ELR (cell line): Measurements from ENCODE around the gene B3GAT1.
"Not testable (repeated sequence)": the region's sequence is repeated elsewhere in the genome, so short reads cannot be mapped to it uniquely, and the experiment has no call there.

Experiments used
- DNase-seq: peaks from one replicate; pipeline ENCODE4 v3.0.0-alpha.2; 2015; ENCODE audit warnings: low read depth

Gene B3GAT1, protein sequence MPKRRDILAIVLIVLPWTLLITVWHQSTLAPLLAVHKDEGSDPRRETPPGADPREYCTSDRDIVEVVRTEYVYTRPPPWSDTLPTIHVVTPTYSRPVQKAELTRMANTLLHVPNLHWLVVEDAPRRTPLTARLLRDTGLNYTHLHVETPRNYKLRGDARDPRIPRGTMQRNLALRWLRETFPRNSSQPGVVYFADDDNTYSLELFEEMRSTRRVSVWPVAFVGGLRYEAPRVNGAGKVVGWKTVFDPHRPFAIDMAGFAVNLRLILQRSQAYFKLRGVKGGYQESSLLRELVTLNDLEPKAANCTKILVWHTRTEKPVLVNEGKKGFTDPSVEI

DNA sequence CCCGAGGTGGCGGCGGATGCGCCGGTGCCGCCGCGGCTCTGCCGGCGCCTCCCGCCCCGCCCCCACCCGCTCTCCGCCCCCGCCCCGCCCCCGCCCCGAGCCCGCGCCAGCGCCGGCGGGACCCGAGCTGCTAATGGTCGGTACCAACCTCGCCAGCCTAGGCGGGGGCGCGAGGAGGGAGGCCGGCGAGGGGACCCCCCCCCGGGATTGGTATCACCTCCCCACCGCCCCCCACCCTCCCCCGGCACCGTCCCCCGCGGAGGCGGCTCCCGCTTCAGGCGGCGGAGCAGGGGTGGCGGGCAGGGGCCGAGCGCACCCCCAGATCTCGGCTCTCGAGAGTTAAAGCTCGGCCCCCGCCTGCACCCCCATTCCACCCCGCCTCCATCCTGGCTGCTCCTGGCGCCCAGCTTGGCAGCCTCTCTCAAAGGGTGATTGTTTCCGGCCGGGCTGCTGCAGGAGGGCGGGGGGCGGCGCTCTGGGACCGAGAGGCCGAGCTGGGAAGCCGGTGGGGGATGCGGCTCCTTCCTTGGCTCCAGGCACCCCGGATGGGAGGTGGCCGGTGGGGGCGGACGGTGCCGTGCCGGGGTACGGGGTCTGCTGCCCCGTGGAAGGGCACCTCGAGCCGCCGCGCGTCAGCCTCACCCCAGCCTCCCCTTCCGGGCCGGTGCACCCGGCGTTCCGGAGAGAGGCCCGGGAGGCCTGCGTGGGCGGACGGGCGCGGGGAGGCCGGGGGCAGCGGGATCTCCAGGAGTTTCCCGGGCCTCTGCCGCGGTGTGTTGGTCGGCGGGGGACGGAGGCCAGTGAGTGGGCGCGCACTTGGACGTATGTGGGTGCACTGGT, at the start of gene B3GAT1:
Gene B3GAT1, minus strand, starts transcription at position 40 of the 840 bp plus-strand sequence. CDS start 24,583 bp downstream, outside the sequence.
- no peak for DNase-seq

DNA sequence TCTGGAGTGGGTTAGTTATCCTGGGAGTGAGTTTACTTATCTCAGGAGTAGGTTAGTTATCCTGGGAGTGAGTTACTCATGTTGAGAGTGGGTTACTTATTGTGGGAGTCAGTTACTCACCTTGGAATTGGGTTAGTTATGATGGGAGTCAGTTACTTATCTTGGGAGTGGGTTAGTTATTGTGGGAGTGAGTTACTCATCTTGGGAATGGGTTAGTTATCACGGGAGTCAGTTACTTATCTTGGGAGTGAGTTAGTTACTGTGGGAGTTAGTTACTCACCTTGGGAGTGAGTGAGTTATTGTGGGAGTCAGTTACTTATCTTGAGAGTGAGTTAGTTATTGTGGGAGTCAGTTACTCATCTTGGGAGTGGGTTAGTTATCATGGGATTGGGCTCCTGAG, 49.6 kb upstream of the B3GAT1 start:
- no peak for DNase-seq

DNA sequence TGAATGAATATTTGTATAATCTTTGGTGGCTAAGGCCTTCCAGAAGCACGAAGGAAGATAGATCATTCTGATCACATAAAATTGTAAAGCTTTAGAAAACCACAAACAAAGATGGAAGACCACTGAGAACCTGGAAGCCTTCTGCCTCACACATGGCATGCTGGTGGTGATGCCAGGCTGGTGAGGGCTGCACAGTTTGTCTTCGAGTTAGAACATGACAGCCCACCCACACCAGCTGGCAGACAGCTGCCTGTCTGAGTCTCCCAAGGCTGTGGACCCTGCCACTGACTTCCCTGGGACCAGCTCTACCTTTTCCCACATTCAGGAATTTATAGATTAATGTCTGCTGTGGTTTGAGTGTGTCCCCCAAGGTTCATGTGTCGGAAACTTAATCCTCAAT, 48.8 kb upstream of the B3GAT1 start:
- DNase-seq, result no peak

- DNase-seq, result no peak
Measured at GRCh38 chr11:134460062-134460561, 48.1 kb upstream of the B3GAT1 start.

DNA sequence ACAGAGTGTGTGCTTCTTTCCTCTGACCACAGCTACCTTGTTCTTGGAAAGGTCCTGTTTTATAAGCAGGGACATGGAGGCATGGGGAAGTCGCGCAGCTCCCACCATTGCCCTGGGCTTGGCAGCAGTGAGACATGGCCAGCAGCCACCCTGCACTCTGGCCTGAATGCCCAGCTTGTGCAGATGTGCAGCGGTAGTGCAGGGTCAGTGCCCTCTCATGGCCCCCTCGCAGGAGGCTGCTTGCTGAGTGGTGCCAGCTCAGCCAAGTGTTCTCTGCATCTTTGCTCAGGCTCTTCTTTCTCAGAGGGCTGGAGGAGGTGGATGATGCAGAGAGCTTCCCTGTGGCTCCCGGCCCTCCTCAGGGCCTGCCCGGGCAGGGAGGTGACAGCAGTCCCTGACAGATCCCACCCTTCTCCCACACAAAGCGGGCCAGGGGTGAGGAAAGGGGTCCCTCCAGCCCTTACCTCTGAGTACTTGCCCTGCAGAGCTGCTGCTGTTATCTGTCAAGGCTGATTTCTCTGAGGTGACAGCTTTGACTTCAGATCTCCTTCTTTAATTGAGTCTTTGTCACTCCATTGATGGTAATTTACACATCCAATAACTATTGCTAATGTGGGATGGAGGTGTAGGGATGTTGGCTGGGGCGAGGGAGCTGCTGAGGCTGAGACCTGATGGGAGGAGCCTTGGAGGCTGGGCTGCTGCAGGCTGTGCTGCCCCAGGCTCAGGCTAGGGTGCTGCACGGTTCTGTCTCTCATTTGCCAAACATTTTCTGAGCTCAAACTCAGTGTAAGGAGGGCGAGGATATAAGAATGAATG, 47.4 kb upstream of the B3GAT1 start:
- no peak for DNase-seq

- DNase-seq, result not testable (repeated sequence)
Measured at GRCh38 chr11:134457411-134458007, 45.5 kb upstream of the B3GAT1 start.

DNA sequence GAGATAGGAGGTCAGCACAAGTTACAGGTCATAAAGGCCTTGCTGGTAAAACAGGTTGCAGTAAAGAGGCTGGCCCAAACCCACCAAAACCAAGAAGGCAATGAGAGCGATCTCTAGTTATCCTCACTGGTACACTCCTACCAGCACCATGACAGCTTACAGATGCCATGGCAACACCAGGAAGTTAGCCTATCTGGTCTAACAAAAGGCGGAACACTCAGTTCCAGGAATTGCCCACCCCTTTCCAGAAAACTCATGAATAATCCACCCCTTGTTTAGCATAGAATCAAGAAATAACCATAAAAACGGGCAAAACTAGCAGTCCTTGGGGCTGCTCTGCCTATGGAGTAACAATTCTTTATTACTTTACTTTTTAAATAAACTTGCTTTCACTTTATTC, 43.5 kb upstream of the B3GAT1 start:
- no peak for DNase-seq

GRCh38 chr11:134454146-134454690, 42.2 kb upstream of the B3GAT1 start:
- no peak for DNase-seq

DNA sequence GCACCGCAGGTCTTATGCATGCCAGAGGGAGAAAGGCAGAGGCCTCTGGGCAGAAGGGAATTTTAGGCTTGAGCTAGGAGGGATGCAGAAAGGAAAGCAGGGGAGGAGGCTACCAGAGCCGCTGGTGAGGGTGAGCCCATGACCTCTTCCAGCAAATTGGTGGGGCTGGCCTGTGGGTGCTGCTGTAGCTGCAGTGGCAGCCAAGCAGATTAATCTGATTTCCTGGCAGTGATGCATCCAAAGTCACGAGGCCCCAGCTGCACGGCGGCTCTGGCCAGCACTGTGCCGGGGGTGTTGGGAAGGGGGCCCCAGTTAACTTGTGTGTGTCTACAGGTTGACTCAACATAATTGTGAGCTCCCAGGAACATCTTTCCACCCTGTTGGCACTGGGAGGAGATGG, 41.4 kb upstream of the B3GAT1 start:
- DNase-seq, result no peak

- DNase-seq, result no peak
Measured at GRCh38 chr11:134452838-134453155, 40.8 kb upstream of the B3GAT1 start.

DNA sequence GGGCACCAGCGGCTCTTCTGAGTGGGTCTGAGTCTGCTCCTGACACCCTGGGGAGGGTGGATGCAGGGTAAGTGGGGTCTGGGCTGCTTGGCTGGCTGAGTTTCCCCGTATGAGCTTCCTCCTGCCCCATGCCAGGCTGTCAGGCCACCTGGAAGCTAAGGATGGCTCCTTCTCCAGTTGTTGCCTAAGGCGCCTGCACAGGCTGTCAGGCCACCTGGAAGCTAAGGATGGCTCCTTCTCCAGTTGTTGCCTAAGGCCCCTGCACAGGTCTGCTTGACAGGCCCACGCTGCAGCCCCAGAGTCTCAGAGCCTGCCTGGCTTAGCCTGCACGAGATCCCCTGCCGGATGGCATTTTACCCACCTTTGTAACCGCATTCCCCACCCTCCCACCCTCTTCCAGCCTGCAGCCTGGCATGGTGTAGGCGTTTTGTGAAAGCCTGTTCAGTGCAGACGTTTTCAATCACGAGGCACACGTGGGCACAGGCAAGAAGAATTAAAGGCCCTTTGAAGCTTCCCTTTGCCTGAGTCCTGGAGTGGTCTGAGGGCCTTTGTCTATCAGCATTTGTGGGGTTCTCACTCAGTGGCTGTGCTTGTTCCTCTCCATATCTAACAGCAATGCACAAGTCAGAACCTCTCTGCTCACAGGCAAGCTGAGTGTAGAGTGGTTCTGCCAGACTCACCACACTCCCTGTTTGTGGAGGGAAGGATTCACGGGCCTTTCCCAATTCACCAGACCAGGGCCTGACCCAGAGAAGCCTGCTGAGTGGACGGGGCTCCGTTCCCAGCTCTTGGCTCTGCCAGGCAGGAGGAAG, 40.2 kb upstream of the B3GAT1 start:
- DNase-seq, result no peak

DNA sequence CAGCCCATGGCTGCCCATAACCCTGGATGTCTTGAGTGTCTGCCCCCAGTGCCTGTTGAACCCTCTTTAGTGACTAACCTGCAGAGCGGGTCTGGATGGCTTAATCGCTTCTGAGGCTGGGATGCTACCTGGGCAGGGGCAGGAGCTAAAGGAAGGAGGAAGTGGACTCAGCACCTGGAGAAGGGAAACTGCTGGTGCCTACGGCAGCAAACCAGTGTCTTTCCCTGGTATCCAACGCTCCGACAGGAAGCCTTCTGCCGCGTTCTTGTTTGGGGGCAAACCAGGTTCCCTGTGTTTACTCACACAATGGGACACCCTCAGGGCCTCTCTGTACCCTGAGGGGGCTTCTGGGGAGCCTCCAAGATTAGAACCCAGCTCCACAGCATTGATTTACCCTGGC, 38.1 kb upstream of the B3GAT1 start:
- no peak for DNase-seq

- no peak for DNase-seq
Measured at GRCh38 chr11:134449713-134450112, 37.7 kb upstream of the B3GAT1 start.

DNA sequence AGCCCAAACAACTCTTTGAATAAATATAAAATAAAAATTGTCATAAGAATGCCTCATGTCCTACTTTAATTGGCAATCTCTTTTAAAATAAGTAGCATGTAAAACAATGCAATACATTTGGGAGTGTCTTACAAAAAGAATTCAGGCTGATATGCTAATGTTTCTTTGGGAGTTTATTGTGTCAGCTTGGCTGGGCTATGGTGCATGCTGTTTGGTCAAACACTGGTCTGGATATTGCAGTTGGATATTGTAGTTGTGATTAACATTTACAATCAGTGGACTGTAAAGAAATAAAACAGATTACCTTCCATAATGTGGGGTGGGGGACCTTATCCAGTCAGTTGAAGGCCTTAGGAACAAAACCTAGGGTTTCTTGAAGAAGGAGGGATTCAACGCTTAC, 37.0 kb upstream of the B3GAT1 start:
- no peak for DNase-seq

GRCh38 chr11:134447696-134448095, 35.7 kb upstream of the B3GAT1 start:
- DNase-seq, result no peak

DNA sequence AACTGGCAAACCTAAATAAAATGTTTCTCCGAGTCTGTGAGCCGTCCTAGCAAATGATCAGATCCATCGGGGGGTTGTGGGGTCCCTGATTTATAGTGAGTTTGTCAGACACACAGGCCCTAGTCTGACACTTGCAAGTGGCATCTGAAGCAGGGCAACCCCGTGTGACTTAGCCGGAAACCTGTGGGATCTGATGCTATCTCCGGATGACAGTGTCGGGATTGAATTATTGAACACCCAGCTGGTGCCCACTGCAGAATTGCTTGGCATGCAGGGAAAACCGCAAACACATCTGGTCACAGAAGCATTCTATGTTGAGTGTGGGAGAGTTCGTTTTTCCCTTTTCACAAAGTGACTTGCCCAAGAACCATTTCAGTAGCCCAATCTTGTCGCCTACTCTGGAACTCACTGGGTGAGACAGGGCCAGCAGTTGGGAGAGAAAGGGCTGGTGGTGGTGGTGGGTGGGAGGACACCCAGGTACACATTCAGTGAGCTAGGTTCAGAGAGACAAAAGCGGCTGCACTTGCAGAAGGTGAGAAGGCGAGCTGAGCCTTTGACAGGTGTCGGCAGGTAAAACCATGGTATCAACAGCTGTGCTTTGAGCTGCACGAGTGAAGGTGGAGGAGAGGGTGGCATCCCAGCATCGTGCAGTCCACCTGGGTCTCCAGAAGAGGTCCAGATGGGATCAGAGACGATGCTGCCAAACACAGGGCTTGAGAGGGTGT, 33.7 kb upstream of the B3GAT1 start:
- DNase-seq, result no peak

DNA sequence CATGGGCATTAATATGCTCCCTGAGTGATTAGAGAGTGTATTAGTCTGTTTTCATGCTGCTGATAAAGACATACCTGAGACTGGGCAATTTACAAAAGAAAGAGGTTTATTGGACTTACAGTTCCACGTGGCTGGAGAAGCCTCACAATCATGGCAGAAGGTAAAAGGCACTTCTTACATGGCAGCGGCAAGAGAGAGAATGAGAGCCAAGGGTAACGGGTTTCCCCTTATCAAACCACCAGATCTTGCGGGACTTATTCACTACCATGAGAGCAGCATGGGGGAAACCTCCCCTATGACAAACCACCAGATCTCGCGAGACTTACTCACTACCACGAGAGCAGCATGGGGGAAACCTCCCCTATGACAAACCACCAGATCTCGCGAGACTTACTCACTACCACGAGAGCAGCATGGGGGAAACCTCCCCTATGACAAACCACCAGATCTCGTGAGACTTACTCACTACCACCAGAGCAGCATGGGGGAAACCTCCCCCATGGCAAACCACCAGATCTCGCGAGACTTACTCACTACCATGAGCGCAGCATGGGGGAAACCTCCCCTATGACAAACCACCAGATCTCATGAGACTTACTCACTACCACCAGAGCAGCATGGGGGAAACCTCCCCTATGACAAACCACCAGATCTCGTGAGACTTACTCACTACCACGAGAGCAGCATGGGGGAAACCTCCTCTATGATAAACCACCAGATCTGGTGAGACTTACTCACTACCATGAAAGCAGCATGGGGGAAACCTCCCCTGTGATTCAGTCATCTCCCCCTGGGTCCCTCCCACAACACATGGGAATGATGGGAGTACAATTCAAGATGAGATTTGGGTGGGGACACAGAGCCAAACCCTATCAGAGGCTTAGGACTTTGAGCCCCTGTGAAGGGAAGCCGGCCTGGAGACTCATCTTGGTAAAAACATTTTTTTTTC, 32.4 kb upstream of the B3GAT1 start:
- DNase-seq, result not testable (repeated sequence)

DNA sequence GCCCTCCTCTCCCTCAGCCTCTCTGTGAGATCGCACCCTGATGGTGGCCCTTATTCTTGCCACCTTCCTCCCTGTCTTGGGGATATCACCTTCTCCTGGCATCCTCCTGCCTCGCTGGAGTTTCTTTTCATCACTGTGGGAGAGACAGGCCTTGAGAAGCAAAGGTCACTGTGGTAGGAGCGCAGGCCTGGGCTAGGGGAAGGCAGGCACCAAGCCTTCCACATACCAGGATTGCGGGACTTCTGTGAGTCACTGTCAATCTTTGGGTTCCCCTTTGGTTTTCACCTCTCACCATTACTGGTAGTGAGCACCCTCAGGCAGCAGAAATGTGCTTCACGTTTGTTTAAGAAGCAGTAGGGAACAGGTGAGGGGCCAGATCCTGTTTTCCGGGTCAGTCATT, 31.2 kb upstream of the B3GAT1 start:
- DNase-seq, result no peak

DNA sequence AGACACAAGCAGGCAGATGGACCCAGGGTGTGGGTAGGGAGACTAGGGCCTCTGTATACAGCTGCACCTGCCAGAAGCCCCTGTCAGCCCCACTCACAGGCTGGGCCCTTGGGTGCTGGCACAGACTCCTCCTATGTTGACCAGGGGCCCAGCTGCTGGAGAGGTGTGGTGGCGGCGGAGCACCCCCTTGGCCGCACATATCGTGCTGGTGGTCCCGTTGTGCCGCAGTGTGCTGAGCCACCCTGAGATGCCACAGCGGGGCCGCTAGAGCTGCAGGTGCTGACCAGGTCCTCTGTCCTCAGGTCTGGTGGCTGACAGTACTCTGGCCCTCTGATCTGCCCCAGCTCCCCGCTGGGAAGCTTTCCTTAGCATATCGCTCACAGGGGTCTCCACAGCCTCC, 30.2 kb upstream of the B3GAT1 start:
- DNase-seq, result no peak
